Embryonic facial prominence (tissue), 1 donor: ENCODE measurements around the gene LY6G6C.

Experiments used
- DNase-seq: peaks from one replicate; pipeline ENCODE4 v3.0.0-alpha.2; 2016; ENCODE audit errors: extremely low spot score

Gene LY6G6C

DNA sequence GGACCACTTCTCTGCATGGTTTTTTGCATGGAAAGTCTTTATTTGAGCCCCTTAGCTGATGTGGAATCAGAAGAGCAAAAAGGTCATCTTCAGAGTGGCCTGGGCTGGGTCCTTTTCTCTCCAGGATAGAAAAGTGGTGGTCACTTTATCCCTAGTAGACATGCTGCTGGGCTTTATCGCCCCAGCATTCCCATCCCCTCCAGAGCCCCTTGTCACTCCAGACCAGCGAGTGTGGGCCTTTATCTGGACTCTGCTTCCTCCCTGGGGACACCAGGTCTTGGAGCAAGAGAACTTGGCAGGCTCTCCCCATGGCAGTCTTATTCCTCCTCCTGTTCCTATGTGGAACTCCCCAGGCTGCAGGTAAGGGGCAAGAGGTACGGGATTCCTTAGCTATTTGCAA, 14.9 kb downstream of the LY6G6C start, which contains the start of gene LY6G6F:
TSS of gene LY6G6F (plus strand) at position 268 of the 400 bp plus-strand sequence. CDS start at position 309, 41 bp downstream.
- DNase-seq = no peak

DNA sequence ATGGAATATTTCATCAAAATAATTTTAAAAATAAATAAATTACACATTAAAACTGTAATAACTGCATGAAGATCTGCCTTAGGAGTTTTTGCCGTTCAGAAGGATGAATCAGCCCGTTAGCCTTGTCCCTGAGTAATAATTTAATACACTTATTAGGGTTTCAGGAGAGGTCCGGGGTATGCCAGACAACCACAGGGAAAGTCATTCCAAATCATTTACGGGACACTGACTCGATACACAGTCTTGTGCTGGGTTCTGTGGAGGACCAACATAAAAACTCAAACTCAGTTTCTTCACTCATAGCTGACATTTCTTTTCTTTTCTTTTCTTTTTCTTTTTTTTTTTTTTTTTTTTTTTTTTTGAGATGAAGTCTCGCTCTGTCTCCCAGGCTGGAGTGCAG, 15.6 kb downstream of the LY6G6C start:
- no peak for DNase-seq

- DNase-seq = peak; percentile 97
These were observed 18.5 kb downstream of the LY6G6C start, which contains the start of gene ABHD16A for GRCh38 chr6:31702819-31703716. Gene ABHD16A (minus strand): TSS chr6:31703324. CDS start chr6:31703281, 43 bp downstream.

GRCh38 chr6:31702405-31702818, 19.1 kb downstream of the LY6G6C start:
- no peak for DNase-seq

DNA sequence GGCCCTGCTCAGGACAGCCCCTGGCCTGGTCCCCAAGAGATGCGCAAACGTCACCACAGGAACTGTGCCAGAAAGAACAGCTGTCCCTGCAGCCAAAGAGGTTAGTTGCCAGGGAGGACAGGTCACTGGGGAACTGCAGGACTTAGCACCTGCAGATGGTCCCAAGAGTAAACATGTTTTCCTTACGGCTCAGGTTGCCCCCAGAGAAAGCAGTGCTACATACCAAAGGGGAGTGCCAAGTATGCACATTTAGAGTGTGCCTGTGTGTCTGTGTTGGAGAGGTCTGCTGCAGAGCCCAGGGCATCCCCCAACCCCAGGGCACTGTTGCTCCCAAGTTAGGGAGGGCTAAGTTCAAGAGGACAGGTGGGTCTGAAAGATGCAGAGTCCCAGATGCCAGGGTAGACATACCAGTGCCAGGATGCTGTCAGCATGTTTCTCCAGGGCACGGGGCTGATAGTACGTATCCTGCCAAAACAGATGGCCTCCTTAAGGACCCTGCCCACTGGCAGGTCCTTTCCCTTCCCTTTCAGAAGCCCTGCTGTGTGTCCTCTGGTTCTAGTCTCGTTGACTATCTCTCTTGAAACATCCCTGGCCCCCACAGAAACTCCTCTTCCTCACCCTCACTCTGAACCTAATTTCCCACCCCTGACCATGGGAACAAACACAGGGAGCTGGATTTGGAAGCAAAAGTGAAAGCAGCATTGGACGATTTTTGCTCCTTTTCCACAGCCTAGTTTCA, 19.7 kb downstream of the LY6G6C start:
- DNase-seq = no peak

- no peak for DNase-seq
These were observed 20.7 kb downstream of the LY6G6C start for GRCh38 chr6:31700740-31701401.

- DNase-seq = no peak
These were observed 24.0 kb downstream of the LY6G6C start for GRCh38 chr6:31697555-31697954.

DNA sequence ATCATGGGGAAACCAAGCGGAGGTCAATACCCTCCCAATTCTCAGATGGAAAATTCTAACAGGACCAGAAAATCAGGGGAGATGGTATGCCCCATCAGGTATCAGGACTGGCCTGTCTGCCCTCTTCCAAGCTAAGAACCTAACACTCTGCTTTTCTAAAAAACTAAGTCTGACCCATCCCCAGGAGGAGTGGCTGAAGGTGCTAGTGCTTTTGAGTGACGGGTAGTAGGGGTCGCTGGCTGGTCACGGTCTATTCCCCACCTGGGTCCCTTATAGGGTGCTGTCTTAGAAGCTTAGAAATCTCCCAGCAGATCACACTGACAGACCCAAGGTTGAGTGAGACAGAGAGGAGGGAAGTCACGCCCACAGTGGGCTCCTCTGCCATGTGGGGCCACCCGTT, 28.0 kb downstream of the LY6G6C start:
- no peak for DNase-seq

- DNase-seq = no peak
These were observed 28.7 kb downstream of the LY6G6C start for GRCh38 chr6:31692886-31693285.

GRCh38 chr6:31692353-31692752, 29.2 kb downstream of the LY6G6C start:
- no peak for DNase-seq

- DNase-seq = no peak
These were observed 29.9 kb downstream of the LY6G6C start for GRCh38 chr6:31691564-31692108.

- DNase-seq = no peak
These were observed 30.5 kb downstream of the LY6G6C start for GRCh38 chr6:31691078-31691463.

- no peak for DNase-seq
These were observed 31.1 kb downstream of the LY6G6C start for GRCh38 chr6:31690231-31691077.

DNA sequence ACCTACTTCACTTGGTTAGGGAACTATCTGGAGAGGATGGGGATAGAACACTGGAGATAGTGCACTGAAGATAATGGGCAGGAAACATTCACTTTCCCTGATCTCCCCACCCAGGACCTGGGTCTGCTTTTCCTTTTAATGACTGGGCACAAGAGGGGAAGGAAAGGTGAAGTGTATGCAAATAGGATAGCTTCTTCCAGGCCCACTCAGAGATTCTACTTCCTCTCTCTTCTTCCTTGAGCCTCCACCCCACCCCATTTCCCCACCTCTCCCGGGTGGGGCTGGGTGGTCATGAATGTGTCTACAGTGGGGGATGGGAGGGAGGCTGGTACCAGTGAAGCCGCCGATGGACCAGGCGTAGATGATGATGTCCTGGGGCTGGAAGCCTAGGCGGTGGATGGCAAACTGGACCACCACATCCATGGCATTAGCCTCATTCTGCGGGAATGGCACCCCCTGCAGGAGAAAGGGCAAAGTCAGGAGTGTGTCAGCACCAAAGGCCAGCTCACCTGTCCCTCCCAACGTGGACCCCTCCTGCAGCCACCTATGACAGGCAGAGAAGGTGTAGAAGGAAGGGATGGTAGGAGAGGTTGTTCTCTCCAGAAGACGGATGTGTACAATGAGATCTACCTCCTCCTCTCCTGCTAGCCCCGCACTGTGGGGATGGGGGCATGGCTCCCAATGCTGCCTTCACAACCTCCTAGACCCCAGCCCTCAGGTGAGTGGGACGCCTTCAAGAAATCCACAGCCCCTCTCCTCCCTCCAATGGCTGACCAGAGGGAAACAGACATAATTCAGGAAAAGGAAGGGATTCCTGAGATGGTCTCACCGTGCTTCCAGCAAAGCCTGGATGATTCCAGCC, 32.1 kb downstream of the LY6G6C start:
- DNase-seq = no peak

GRCh38 chr6:31687860-31688693, 33.5 kb downstream of the LY6G6C start:
- no peak for DNase-seq

GRCh38 chr6:31687321-31687720, 34.2 kb downstream of the LY6G6C start:
- DNase-seq = no peak

DNA sequence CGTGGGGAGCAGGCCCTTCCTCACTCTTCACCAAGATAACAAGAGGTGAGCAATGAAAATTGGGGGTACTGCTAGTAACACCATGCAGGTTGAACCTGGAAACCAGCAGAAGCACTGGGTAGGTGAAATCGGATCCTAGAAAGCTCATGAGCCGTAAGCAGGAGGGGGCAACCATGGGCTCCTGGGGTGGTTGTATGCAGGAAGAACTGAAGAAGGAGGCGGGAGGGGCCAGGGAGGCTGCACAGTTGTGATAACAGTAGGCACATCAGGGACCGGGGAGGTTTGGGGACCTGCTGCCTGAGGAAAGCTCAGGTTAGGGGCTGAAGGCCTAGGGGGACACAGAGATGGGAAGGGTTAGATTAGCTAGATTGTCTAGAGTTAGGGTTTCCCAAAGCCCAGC, 35.1 kb downstream of the LY6G6C start:
- DNase-seq = no peak

GRCh38 chr6:31683591-31683990, 38.0 kb downstream of the LY6G6C start:
- DNase-seq = no peak

GRCh38 chr6:31681135-31681671, 40.3 kb downstream of the LY6G6C start:
- DNase-seq = no peak
